Measurements from ENCODE around the gene CFAP99.

Gene CFAP99

GRCh38 chr4:2470791-2471190, 52.0 kb downstream of the CFAP99 start:
- DNase-seq (ENCODE audit: low spot score), result no peak

GRCh38 chr4:2472187-2472586, 53.4 kb downstream of the CFAP99 start:
- no peak for DNase-seq (ENCODE audit: low spot score)

- DNase-seq (ENCODE audit: low spot score), result no peak
Measured at GRCh38 chr4:2478229-2478628, 59.5 kb downstream of the CFAP99 start.

- no peak for DNase-seq (ENCODE audit: low spot score)
Measured at GRCh38 chr4:2480649-2481048, 61.9 kb downstream of the CFAP99 start.

- DNase-seq (ENCODE audit: low spot score), result no peak
Measured at GRCh38 chr4:2482192-2482591, 63.4 kb downstream of the CFAP99 start.

GRCh38 chr4:2482693-2483092, 63.9 kb downstream of the CFAP99 start:
- DNase-seq (ENCODE audit: low spot score), result no peak

- no peak for DNase-seq (ENCODE audit: low spot score)
Measured at GRCh38 chr4:2483237-2483636, 64.5 kb downstream of the CFAP99 start.

- no peak for DNase-seq (ENCODE audit: low spot score)
Measured at GRCh38 chr4:2484185-2484584, 65.4 kb downstream of the CFAP99 start.

GRCh38 chr4:2484993-2485392, 66.2 kb downstream of the CFAP99 start:
- no peak for DNase-seq (ENCODE audit: low spot score)

GRCh38 chr4:2485956-2486355, 67.2 kb downstream of the CFAP99 start:
- DNase-seq (ENCODE audit: low spot score), result no peak

GRCh38 chr4:2486981-2487380, 68.2 kb downstream of the CFAP99 start:
- no peak for DNase-seq (ENCODE audit: low spot score)

- DNase-seq (ENCODE audit: low spot score), result no peak
Measured at GRCh38 chr4:2487632-2488031, 68.9 kb downstream of the CFAP99 start.

GRCh38 chr4:2489081-2489805, 70.5 kb downstream of the CFAP99 start:
- DNase-seq (ENCODE audit: low spot score), result no peak

- no peak for DNase-seq (ENCODE audit: low spot score)
Measured at GRCh38 chr4:2489841-2490552, 71.2 kb downstream of the CFAP99 start.

GRCh38 chr4:2492970-2493369, 74.2 kb downstream of the CFAP99 start:
- DNase-seq (ENCODE audit: low spot score), result no peak

- DNase-seq (ENCODE audit: low spot score), result no peak
Measured at GRCh38 chr4:2494992-2495391, 76.2 kb downstream of the CFAP99 start.

GRCh38 chr4:2497324-2497723, 78.6 kb downstream of the CFAP99 start:
- no peak for DNase-seq (ENCODE audit: low spot score)

GRCh38 chr4:2497931-2498330, 79.2 kb downstream of the CFAP99 start:
- no peak for DNase-seq (ENCODE audit: low spot score)

GRCh38 chr4:2500547-2500946, 81.8 kb downstream of the CFAP99 start:
- no peak for DNase-seq (ENCODE audit: low spot score)

GRCh38 chr4:2501034-2501594, 82.4 kb downstream of the CFAP99 start:
- no peak for DNase-seq (ENCODE audit: low spot score)

GRCh38 chr4:2503809-2504208, 85.1 kb downstream of the CFAP99 start:
- DNase-seq (ENCODE audit: low spot score), result no peak

- no peak for DNase-seq (ENCODE audit: low spot score)
Measured at GRCh38 chr4:2507259-2507658, 88.5 kb downstream of the CFAP99 start.

- DNase-seq (ENCODE audit: low spot score), result no peak
Measured at GRCh38 chr4:2507855-2508254, 89.1 kb downstream of the CFAP99 start.
